HG03097 (cell line): Measurements from ENCODE around the gene KRTAP12-3.
"Not testable (repeated sequence)": the region's sequence is repeated elsewhere in the genome, so short reads cannot be mapped to it uniquely, and the experiment has no call there.

Experiments
- ATAC-seq: cut with Tn5 transposase; IDR thresholded peaks from one replicate; pipeline ENCODE4 v1.9.1; 2021; ENCODE audit not compliant: unreplicated experiment, low FRiP score

KRTAP12-3 gene

GRCh38 chr21:44682580-44683151 is 24.9 kb downstream of the KRTAP12-3 start:
- ATAC-seq = no peak

DNA sequence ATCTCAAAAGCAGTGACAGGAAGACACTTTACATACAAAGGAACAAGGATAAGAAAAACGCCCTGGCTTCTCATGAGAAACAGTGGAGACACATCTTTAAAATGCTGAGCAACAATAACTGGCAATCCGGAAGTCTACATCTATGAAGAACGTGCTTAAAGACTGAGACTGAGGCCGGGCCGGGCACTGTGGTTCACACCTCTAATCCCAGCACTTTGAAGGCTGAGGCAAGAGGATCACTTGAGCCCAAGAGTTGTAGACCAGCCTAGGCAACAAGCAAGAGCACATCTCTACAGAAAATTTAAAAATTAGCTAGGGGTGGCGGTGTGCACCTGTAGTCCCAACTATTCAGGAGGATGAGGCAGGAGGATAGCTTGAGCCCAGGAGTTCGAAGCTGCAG is 26.3 kb downstream of the KRTAP12-3 start:
- no peak for ATAC-seq

DNA sequence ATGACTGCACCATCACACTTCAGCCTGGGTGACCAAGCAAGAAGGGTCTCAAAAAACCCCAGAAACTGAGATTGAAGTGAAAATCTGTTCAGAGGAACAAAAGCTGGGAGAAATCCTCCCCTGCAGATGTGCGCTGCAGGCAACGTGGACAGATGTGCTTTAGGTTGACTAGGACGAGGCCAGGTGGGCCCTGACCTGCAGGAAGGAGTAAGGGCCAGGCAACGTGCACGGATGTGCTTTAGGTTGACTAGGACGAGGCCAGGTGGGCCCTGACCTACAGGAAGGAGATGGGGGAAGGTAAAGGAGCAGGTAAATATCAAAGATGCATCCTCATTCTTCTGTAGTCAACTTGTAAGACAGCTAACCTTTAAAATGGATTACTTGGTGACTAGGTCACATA is 26.8 kb downstream of the KRTAP12-3 start:
- ATAC-seq = no peak

- ATAC-seq = not testable (repeated sequence)
These were observed 27.3 kb downstream of the KRTAP12-3 start for GRCh38 chr21:44685050-44685449.

DNA sequence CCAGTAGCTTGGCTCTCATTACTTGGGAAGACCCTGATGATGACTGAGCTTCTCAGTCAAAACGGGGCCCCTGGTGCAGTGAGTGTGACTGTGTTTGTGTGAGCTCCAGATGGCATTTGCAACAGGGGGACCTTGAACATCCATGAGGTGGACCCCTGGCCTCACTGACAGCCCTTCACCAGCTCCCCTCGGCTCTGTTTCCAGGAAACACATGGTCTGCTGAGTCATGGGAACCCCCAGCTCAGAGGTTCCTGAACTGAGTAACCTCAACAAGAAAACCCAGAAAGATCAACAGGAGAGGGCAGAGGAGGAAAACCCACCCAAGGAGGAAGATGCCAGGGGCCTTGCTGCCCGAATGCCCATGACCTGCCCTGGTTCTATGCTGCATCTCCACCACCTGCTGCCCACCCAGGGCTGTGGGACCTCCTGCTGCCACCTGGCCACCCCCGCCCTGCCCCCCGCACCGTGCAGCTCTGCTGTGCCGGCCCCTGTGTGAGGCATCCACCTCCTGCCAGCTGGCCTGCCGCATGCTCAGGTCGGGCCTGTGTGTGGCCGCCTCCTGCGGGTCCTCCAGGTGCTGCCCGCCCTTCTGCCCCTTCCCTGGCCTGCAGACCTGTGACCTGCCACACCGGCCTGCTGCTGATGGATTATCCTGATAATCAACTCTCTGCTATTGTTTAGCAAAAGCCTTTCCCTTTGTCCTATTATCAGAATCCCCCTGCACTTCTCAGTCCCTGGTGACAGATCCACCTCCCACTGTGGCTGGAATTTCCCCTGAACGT is 28.5 kb downstream of the KRTAP12-3 start:
- ATAC-seq = no peak

GRCh38 chr21:44686843-44687561 is 29.3 kb downstream of the KRTAP12-3 start:
- ATAC-seq = no peak

DNA sequence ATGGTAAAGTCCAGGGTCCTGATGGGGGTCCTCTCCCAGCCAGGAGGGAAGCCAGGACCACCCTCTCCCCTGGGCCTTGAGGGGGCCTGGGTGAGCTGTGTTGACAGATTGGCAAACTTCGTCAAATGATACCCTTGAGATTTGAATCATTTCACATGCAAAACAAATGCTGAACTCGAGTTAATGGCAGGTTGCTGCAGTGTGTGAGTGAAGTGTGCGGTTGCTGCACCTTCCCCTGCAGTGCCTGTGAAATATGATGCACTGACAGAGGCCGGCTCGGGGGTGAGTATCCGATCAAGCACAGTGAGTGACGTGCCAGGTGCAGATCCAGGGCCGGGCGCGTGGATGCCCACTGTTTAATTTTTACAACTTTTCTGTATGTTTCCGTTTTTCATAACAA is 29.9 kb downstream of the KRTAP12-3 start:
- no peak for ATAC-seq

DNA sequence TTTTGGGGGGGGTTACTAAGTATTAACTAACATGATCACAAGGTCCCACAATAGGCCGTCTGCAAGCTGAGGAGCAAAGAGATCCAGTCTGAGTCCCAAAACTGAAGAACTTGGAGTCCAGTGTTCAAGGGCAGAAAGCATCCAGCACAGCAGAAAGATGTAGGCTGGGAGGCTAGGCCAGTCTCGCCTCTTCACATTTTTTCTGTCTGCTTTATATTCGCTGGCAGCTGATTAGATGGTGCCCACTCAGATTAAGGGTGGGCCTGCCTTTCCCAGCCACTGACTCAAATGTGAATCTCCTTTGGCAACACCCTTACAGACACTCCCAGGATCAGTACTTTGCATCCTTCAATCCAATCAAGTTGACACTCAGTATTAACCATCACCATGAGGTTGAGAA is 32.0 kb downstream of the KRTAP12-3 start:
- not testable (repeated sequence) for ATAC-seq

- ATAC-seq = no peak
These were observed 34.0 kb downstream of the KRTAP12-3 start for GRCh38 chr21:44691686-44692085.

DNA sequence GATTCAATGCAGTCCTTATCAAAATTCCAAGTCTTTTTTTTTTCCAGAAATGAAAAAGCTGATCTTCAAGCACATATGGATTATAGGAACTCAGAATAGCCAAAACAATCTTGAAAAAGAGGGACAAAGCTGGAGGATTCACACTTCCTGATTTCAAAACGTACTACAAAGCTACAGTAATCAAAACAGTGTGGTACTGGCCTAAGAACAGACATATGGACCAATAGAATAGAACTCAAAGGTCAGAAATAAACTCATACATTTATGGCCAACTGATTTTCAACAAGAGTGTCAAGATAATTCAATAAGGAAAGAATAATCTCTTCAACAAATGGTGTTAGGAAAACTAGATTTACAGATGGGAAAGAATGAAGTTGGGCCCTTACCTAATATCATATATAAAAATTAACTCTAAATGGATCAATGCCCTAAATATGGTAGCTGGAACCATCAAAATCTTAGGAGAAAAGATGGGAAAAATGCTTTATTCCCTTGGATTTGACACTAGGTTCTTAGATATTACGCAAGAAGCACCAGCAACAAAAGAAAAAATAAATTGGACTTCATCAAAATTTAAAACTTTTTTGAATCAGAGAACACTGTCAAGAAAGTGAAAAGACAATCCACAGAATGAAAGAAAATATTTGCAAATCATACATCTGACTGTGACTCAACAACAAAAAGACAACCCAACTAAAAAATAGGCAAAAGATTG is 35.2 kb downstream of the KRTAP12-3 start:
- ATAC-seq = no peak

- ATAC-seq = no peak
These were observed 37.0 kb downstream of the KRTAP12-3 start for GRCh38 chr21:44694776-44695175.

GRCh38 chr21:44695184-44695583 is 37.5 kb downstream of the KRTAP12-3 start:
- ATAC-seq = no peak

DNA sequence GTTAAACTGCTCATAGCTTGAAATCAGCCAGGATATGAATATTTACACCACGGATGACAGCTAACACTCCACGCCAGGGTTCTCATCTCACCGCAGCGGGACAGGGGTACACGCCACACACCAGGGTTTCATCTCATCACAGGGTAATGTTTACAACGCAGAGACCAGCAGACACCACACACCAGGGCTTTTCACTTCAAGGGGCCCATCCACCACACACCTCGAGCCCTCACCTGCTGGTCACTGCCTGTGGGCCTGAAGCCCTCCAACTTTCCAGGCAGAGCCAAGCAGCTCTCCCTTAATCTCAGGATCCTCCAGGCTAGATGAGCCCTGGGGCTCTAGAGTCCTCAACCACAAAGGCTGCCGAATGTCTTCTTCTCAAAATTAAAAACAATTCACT is 37.9 kb downstream of the KRTAP12-3 start:
- ATAC-seq = no peak

GRCh38 chr21:44696572-44696971 is 38.8 kb downstream of the KRTAP12-3 start:
- no peak for ATAC-seq

DNA sequence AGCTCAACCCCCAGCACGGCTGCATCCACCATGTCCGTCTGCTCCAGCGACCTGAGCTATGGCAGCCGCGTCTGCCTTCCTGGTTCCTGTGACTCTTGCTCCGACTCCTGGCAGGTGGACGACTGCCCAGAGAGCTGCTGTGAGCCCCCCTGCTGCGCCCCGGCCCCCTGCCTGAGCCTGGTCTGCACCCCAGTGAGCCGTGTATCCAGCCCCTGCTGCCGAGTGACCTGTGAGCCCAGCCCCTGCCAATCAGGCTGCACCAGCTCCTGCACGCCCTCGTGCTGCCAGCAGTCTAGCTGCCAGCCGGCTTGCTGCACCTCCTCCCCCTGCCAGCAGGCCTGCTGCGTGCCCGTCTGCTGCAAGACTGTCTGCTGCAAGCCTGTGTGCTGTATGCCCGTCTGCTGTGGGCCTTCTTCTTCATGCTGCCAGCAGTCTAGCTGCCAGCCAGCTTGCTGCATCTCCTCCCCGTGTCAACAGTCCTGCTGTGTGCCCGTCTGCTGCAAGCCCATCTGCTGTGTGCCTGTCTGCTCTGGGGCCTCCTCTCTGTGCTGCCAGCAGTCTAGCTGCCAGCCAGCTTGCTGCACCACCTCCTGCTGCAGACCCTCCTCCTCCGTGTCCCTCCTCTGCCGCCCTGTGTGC is 39.6 kb downstream of the KRTAP12-3 start, which contains the start of gene KRTAP10-12:
Gene KRTAP10-12, plus strand, starts transcription at position 1 of the 639 bp plus-strand sequence. Its CDS starts 30 bp downstream, at position 31.
- not testable (repeated sequence) for ATAC-seq

DNA sequence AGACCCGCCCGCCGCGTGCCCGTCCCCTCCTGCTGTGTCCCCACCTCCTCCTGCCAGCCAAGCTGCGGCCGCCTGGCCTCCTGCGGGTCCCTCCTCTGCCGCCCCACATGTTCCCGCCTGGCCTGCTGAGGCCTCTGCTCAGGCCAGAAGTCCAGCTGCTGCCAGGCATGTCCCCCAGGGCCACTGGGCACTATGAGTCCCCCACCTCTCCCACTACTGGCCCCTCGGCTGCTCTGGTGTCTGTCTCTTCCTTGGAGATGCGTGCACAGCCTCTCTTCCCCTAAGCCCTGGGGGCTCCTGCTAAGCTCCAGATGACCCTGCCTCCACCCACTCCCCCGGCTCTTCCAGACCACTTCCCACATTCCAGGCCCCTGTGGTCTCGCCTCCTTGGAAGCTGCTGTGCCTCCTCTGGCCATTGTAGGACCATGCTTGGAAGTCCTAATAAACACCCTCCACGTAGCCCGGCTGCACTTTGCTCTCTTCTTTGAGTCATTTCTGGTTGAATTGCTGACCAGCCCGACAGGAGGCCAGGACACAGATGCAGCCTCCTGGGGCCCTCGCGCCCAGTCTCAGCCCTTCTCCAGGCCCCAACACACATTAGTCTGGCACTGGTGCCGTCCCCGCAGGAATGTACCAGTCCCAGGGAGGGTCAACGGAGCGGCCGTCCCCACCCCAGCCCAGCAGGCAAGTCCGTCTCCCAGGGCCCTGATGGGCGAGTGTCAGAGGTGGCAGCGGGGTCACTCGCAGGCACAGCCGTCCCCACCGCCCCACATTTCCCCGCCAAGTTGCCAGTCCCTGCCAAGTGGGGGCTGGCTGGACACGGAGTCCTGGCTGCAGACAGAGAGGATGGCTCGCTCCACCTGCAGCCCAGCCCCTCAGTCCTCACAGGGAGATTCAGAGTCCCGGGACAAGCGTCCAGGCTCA is 40.3 kb downstream of the KRTAP12-3 start:
- no peak for ATAC-seq

DNA sequence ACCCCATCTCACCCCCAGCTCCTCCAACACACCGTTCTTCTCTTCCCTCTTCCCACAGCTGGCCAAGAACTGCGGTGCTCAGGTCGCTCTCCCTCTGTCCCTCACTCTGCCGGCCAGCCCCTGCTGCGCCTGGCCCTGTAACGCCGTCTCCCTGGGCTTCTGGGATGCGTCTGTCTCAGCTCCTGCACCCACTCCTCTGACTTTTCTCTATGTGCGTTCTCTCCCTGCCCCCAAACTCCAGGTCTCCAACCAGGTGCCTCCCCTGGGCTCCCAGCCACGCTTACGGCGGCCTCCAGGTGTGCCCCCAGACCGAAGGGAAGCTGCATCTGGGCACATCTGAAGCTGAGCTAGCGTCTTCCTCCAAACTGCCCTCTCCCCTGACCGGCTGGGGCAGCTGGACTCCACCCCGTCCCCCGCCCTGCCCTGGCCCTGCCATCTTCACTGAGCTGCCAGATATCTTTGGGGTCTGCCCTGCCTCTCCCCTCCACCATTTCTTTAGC is 41.8 kb downstream of the KRTAP12-3 start:
- ATAC-seq = no peak

GRCh38 chr21:44700101-44701022 is 42.6 kb downstream of the KRTAP12-3 start:
- ATAC-seq = no peak
